Osteocyte (in vitro differentiated cells): ENCODE results near the gene SPON1. TPM values are rescaled to one million over a fixed set of nuclear protein-coding genes. Genes with fewer than 3 reads are reported as not detected.
"Not testable (repeated sequence)": the region's sequence is repeated elsewhere in the genome, so short reads cannot be mapped to it uniquely, and the experiment has no call there.

Experiments
- DNase-seq: peaks from one replicate; pipeline ENCODE4 v3.0.0; 2021; ENCODE audit warnings: mixed read lengths; ENCODE audit not compliant: unreplicated experiment; ENCODE audit errors: extremely low spot score
- H3K27ac Mint-ChIP-seq: one replicate; pipeline ENCODE4 v1.8.0; 2021; ENCODE audit warnings: mild to moderate bottlenecking, mixed read lengths; ENCODE audit not compliant: unreplicated experiment
- H3K27me3 Mint-ChIP-seq: one replicate; pipeline ENCODE4 v1.8.0; 2021; ENCODE audit warnings: mixed read lengths; ENCODE audit not compliant: unreplicated experiment
- H3K36me3 Mint-ChIP-seq: one replicate; pipeline ENCODE4 v1.8.0; 2021; ENCODE audit warnings: mixed read lengths; ENCODE audit not compliant: unreplicated experiment
- H3K4me1 Mint-ChIP-seq: one replicate; pipeline ENCODE4 v1.8.0; 2021; ENCODE audit warnings: mixed read lengths; ENCODE audit not compliant: unreplicated experiment
- H3K4me3 Mint-ChIP-seq: one replicate; pipeline ENCODE4 v1.8.0; 2021; ENCODE audit warnings: mild to moderate bottlenecking, moderate library complexity, mixed read lengths; ENCODE audit not compliant: unreplicated experiment
- H3K9me3 Mint-ChIP-seq: one replicate; pipeline ENCODE4 v1.8.0; 2021; ENCODE audit warnings: mixed read lengths; ENCODE audit not compliant: unreplicated experiment
- total RNA-seq: library from RNA; stranded (reverse); gene quantifications from 2 replicates; pipeline ENCODE4 v1.2.1, GENCODE V29; 2021
- TF ChIP-seq, protein P1 (sequence below): fragments of 200-600 bp; sonication (generic); IDR thresholded peaks from 2 replicates; pipeline ENCODE4 v1.5.0; 2021; ENCODE audit warnings: antibody characterized with exemption, mild to moderate bottlenecking, moderate library complexity

Gene SPON1
- total RNA-seq, 1 donor from 2014 or later, result 0.05 TPM

DNA sequence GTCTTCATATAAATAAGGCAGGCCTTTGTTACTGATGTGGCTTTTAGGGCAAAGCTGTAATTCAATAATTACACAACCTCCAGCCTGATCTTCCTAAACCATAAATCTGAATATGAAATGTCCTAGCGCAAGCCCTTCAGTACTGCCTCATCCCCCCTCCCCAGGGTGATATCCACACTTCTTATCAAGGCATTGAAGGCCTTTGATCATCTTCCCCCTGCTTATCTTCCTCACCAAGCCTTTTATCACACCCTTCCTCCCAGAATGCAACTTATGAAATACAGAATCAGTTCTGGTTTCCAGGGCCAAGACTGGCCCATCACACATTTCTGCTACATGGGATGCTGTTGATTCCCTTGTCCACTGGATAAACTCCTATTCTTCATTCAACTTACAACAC is 12.1 kb downstream of the SPON1 start:
- Mint-ChIP-seq H3K27me3 (peaks cover 43% of the 10 kb centered on the region), H3K9me3 (no peaks in the 10 kb centered on the region)

GRCh38 chr11:13983081-13983751 is 20.7 kb downstream of the SPON1 start:
- Mint-ChIP-seq H3K4me3 (no peak overlapping the region), H3K27me3 (peaks cover 5% of the 10 kb centered on the region)

More for the DNA sequence above, 12.1 kb downstream of the SPON1 start:
- Mint-ChIP-seq H3K4me3 (no peak overlapping the region), H3K4me1 (no peaks in the 10 kb centered on the region), H3K36me3 (no peaks in the 10 kb centered on the region), H3K27ac (no peak overlapping the region)
- TF ChIP-seq, protein P1, sequence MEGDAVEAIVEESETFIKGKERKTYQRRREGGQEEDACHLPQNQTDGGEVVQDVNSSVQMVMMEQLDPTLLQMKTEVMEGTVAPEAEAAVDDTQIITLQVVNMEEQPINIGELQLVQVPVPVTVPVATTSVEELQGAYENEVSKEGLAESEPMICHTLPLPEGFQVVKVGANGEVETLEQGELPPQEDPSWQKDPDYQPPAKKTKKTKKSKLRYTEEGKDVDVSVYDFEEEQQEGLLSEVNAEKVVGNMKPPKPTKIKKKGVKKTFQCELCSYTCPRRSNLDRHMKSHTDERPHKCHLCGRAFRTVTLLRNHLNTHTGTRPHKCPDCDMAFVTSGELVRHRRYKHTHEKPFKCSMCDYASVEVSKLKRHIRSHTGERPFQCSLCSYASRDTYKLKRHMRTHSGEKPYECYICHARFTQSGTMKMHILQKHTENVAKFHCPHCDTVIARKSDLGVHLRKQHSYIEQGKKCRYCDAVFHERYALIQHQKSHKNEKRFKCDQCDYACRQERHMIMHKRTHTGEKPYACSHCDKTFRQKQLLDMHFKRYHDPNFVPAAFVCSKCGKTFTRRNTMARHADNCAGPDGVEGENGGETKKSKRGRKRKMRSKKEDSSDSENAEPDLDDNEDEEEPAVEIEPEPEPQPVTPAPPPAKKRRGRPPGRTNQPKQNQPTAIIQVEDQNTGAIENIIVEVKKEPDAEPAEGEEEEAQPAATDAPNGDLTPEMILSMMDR, result no peak
- DNase-seq, result no peak

GRCh38 chr11:13984616-13985450 is 22.3 kb downstream of the SPON1 start:
- no peaks in the 10 kb centered on the region for H3K4me1 Mint-ChIP-seq
- TF ChIP-seq, protein P1, result no peak
- no peak for DNase-seq
- no peaks in the 10 kb centered on the region for H3K9me3 Mint-ChIP-seq
- H3K27me3 Mint-ChIP-seq, result peaks cover 8% of the 10 kb centered on the region
- H3K27ac Mint-ChIP-seq, result no peak overlapping the region
- H3K4me3 Mint-ChIP-seq, result no peak overlapping the region
- no peaks in the 10 kb centered on the region for H3K36me3 Mint-ChIP-seq

More at GRCh38 chr11:13983081-13983751, 20.7 kb downstream of the SPON1 start:
- H3K27ac Mint-ChIP-seq, result no peak overlapping the region
- DNase-seq, result no peak
- no peaks in the 10 kb centered on the region for H3K4me1 Mint-ChIP-seq
- TF ChIP-seq, protein P1, result no peak
- H3K36me3 Mint-ChIP-seq, result no peaks in the 10 kb centered on the region
- H3K9me3 Mint-ChIP-seq, result no peaks in the 10 kb centered on the region

GRCh38 chr11:13986695-13987094 is 24.2 kb downstream of the SPON1 start:
- not testable (repeated sequence) for H3K9me3 Mint-ChIP-seq, H3K36me3 Mint-ChIP-seq, DNase-seq, H3K4me1 Mint-ChIP-seq, H3K4me3 Mint-ChIP-seq, H3K27ac Mint-ChIP-seq
- peaks cover 11% of the 10 kb centered on the region for H3K27me3 Mint-ChIP-seq

DNA sequence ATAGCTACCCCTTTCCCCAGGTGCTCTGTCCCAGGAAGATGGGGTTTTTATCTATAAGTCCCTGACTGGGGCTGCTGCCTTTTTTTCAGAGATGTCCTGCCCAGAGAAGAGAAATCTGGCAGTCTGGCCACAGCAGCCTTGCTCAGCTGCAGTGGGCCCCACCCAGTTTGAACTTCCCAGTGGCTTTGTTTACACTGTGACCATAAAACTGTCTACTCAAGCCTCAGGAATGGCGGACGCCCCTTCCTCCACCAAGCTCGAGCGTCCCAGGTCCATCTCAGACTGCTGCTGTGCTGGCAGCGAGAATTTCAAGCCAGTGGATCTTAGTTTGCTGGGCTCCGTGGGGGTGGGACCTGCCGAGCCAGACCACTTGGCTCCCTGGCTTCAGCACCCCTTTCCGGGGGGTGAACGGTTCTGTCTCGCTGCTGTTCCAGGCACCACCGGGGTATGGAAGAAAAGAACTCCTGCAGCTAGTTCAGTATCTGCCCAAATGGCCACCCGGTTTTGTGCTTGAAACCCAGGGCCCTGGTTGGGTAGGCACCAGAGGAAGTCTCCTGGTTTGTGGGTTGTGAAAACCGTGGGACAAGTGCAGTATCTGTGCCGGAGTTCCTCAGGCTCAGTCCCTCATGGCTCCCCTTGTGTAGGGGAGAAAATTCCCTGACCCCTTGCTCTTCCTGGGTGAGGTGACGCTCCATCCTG is 29.8 kb downstream of the SPON1 start:
- not testable (repeated sequence) for H3K27ac Mint-ChIP-seq, H3K4me1 Mint-ChIP-seq, H3K36me3 Mint-ChIP-seq, DNase-seq, H3K9me3 Mint-ChIP-seq, H3K4me3 Mint-ChIP-seq
- H3K27me3 Mint-ChIP-seq, result peaks cover 21% of the 10 kb centered on the region
